Ascending aorta (tissue), 2 donors: ENCODE results near the gene SUPT20HL2. TPM values are rescaled to one million over a fixed set of nuclear protein-coding genes. Genes with fewer than 3 reads are reported as not detected.

Experiments
- DNase-seq, 2 donors: peaks; one replicate each; pipeline ENCODE4 v3.0.0-alpha.2; 2019; ENCODE audit warnings: low spot score in 2 of 2
- H3K27ac ChIP-seq, 2 donors: fragments of 200-600 bp; sonication (generic); one replicate each; pipeline ENCODE4 v1.5.1; 2016 to 2017; ENCODE audit warnings: mild to moderate bottlenecking in 1 of 2
- H3K27me3 ChIP-seq: fragments of 200-600 bp; sonication (generic); one replicate; pipeline ENCODE4 v1.5.1; 2017
- H3K36me3 ChIP-seq, 2 donors: fragments of 200-600 bp; sonication (generic); one replicate each; pipeline ENCODE4 v1.5.1; 2016
- H3K4me1 ChIP-seq, 2 donors: fragments of 200-600 bp; sonication (generic); one replicate each; pipeline ENCODE4 v1.5.1; 2016 to 2017; ENCODE audit warnings: mild to moderate bottlenecking in 1 of 2
- H3K4me3 ChIP-seq, 2 donors: fragments of 200-600 bp; sonication (generic); one replicate each; pipeline ENCODE4 v1.5.1; 2016 to 2017; ENCODE audit warnings: mild to moderate bottlenecking in 1 of 2
- H3K9me3 ChIP-seq, 2 donors: fragments of 200-600 bp; sonication (generic); one replicate each; pipeline ENCODE4 v1.5.1; 2016
- intact Hi-C: fragments of 100-400 bp; cut with DNase I; formaldehyde crosslinking; loops from one replicate; pipeline ENCODE4 v1.15.1; 2023
- total RNA-seq: library from RNA; depleted of rRNA; stranded (reverse); fragments of >200 nt; gene quantifications from one replicate; pipeline ENCODE4 v1.1.0, GENCODE V29; 2016
- TF ChIP-seq, protein P1 (sequence below), 3 experiments: fragments of 200-600 bp in 2 of 3; fragments of 450-650 bp in 1 of 3; sonication (generic) in 2 of 3; IDR thresholded peaks; one replicate each; pipeline ENCODE4 v1.5.1; 2016 to 2019; ENCODE audit warnings: antibody characterized with exemption in 3 of 3, mild to moderate bottlenecking in 1 of 3, moderate library complexity in 1 of 3

The SUPT20HL2 gene
- total RNA-seq, 1 donor from 2014 or later = 3.2 TPM

DNA sequence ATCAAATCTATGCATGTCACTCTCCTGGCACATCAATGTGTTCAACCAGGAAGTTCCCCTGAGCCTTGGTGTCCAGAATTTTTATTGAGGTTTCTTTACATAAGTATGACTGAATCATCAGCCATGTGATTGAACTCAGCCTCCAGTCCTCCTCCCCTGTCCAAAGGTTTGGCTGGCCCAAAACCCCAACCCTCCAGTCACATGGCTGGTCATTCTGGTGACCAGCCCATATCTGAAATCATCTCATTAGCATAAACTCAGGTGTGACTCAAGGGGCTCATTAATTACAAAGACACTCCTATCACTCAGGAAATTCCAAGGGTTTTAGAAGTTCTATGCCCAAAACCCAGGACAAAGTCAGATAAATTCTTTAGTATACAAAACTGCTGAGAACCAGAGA lies 20.6 kb upstream of the SUPT20HL2 start:
- Histone ChIP-seq H3K9me3 (no peaks in the 10 kb centered on the region), H3K27ac (no peak overlapping the region), H3K4me1 (no peaks in the 10 kb centered on the region), H3K27me3 (no peaks in the 10 kb centered on the region), H3K36me3 (no peaks in the 10 kb centered on the region), H3K4me3 (no peak overlapping the region)
- DNase-seq = no peak
- TF ChIP-seq, protein P1, sequence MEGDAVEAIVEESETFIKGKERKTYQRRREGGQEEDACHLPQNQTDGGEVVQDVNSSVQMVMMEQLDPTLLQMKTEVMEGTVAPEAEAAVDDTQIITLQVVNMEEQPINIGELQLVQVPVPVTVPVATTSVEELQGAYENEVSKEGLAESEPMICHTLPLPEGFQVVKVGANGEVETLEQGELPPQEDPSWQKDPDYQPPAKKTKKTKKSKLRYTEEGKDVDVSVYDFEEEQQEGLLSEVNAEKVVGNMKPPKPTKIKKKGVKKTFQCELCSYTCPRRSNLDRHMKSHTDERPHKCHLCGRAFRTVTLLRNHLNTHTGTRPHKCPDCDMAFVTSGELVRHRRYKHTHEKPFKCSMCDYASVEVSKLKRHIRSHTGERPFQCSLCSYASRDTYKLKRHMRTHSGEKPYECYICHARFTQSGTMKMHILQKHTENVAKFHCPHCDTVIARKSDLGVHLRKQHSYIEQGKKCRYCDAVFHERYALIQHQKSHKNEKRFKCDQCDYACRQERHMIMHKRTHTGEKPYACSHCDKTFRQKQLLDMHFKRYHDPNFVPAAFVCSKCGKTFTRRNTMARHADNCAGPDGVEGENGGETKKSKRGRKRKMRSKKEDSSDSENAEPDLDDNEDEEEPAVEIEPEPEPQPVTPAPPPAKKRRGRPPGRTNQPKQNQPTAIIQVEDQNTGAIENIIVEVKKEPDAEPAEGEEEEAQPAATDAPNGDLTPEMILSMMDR (IDR thresholded peaks at IDR 0.05) = no peak
- intact Hi-C loops = no loop called here

DNA sequence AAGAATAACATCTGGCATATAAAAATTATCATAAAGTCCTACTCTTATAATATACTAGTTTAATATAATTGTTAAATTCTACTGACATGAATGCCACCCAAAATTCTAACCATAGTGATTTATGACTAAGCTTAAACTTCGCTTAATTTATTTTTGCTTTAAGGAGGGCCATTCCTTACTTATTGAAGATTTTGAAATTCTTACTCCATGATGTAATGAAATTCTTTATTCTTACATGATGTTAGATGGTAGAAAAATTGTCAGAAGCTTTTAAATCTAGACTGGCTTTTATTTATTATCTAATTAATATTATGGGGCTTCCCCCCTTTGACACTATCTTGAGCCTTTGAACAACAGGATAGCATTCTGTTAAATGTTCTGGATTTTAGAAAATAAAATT lies 19.5 kb upstream of the SUPT20HL2 start:
- no peak for DNase-seq
- H3K9me3 ChIP-seq = no peaks in the 10 kb centered on the region
- intact Hi-C loops = no loop called here
- no peaks in the 10 kb centered on the region for H3K36me3 ChIP-seq
- no peak overlapping the region for H3K4me3 ChIP-seq
- TF ChIP-seq, protein P1 (IDR thresholded peaks at IDR 0.05) = no peak
- no peaks in the 10 kb centered on the region for H3K4me1 ChIP-seq
- H3K27me3 ChIP-seq = no peaks in the 10 kb centered on the region
- no peak overlapping the region for H3K27ac ChIP-seq

DNA sequence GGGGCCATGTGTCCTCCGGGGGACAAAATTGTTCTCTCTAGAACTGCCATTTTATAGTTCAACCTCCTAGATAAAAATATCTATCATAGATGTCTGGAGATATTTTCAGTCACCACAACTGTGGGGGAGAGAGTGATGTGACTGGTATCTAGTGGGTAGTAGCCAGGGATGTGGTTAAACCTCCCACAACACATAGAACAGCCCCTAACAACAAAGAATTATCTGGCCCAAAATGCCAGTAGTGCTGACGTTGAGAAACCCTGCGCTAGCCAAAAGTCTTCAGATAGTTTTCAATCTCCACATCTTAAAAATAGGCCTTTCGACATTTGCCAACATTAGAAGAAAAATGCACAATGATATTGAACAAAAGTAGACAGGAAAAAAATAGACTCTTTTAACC lies 19.0 kb upstream of the SUPT20HL2 start:
- H3K36me3 ChIP-seq = no peaks in the 10 kb centered on the region
- H3K4me3 ChIP-seq = no peak overlapping the region
- DNase-seq = no peak
- no peaks in the 10 kb centered on the region for H3K4me1 ChIP-seq
- H3K27me3 ChIP-seq = no peaks in the 10 kb centered on the region
- no peak overlapping the region for H3K27ac ChIP-seq
- intact Hi-C loops = no loop called here
- TF ChIP-seq, protein P1 (IDR thresholded peaks at IDR 0.05) = no peak
- H3K9me3 ChIP-seq = no peaks in the 10 kb centered on the region

DNA sequence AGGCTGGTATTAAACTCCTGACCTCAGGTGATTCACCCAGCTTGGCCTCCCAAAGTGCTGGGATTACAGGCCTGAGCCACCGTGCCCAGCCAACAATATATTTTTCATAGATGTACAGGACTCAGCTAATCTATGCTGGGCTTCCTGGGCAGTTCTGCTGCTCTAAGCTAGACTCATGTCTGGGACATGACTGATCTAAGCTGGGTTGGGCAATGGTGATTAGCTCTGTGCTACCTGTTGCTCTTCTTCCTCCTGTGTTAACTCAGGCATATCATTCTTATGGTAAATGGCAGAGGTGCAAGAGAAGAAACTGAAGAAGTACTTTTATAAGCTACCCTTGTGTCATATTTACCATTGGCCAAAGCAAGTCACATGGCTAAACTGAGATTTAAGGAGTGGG lies 11.4 kb upstream of the SUPT20HL2 start:
- H3K4me3 ChIP-seq = no peak overlapping the region

DNA sequence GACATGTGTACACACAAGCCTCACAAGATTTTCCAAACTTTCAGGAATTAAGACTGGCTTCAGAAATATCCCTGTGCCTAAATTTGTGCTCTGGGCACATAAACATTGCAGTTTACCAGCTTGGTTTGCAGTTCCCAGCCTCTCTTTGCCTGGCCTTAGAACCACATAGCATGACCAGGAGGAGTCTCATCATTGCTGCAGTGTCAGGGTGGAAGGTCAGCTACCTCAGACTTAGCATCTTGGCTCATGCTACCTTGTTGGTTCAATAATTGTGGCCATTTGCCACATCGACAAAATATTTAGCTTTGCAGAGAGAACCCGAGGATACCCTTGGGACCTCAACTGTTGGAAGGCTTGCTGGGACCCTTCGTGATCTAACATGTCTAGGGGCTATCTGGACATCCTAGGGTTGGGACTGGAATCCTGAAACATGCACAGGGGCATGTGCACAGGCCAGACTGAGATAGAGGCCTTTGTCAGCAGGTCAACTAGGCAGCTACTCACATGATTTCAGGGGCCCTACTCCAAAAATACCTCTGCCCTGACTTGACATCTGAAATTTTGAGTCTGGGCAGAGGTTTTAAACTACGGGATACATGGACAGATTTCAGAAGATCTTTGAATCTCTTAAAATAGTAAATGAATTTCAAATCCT lies 8.0 kb upstream of the SUPT20HL2 start:
- Histone ChIP-seq H3K4me3 (no peak overlapping the region), H3K36me3 (no peaks in the 10 kb centered on the region), H3K9me3 (no peaks in the 10 kb centered on the region), H3K27me3 (no peaks in the 10 kb centered on the region), H3K4me1 (no peaks in the 10 kb centered on the region), H3K27ac (no peak overlapping the region)
- intact Hi-C loops = no loop called here
- no peak for DNase-seq
- TF ChIP-seq, protein P1 (IDR thresholded peaks at IDR 0.05) = no peak

More for the DNA sequence above, 11.4 kb upstream of the SUPT20HL2 start:
- TF ChIP-seq, protein P1 (IDR thresholded peaks at IDR 0.05) = no peak
- intact Hi-C loops = no loop called here
- H3K27ac ChIP-seq = no peak overlapping the region
- H3K4me1 ChIP-seq = no peaks in the 10 kb centered on the region
- H3K36me3 ChIP-seq = no peaks in the 10 kb centered on the region
- H3K27me3 ChIP-seq = no peaks in the 10 kb centered on the region
- H3K9me3 ChIP-seq = no peaks in the 10 kb centered on the region
- DNase-seq = no peak

DNA sequence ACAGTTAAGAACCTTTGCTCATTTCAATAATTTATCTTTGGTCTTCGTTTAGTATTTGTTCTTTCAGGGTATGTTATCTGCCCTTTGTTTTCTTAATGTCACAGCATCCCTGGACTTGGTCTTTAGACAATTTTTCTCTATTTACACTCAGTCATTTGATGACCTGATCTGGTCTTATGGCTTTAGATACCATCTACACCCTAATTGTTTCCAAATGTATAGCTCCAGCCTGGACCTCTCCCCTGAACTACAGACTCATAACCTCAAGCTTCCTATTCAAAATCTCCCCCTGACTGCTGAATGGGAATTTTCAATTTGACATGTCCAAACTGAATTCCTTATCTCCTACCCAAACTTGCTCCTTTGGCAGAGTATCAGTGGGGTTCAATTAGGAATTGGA lies 3.7 kb upstream of the SUPT20HL2 start:
- TF ChIP-seq, protein P1 (IDR thresholded peaks at IDR 0.05) = no peak
- H3K9me3 ChIP-seq = no peaks in the 10 kb centered on the region
- no peaks in the 10 kb centered on the region for H3K27me3 ChIP-seq
- H3K36me3 ChIP-seq = no peaks in the 10 kb centered on the region
- no peak overlapping the region for H3K27ac ChIP-seq
- intact Hi-C loops = no loop called here
- no peak for DNase-seq
- no peaks in the 10 kb centered on the region for H3K4me1 ChIP-seq
- H3K4me3 ChIP-seq = no peak overlapping the region
